IMR-90 (cell line): Measurements from ENCODE around the gene CA11. TPM values are rescaled to one million over a fixed set of nuclear protein-coding genes. Genes with fewer than 3 reads are reported as not detected.
"Not testable (repeated sequence)": the region's sequence is repeated elsewhere in the genome, so short reads cannot be mapped to it uniquely, and the experiment has no call there.

Source experiments
- ATAC-seq: fragments of 200-7000 bp; cut with Tn5 transposase; 2 replicates; pipeline ENCODE4 v1.9.1; 2020; ENCODE audit warnings: low read depth, mild to moderate bottlenecking, moderate library complexity
- BruUV-seq: library from RNA; stranded (reverse); fragments of 400-500 nt; replicated peaks from 2 replicates; lab custom pipeline; 2021; lab: Mats Ljungman, UMichigan
- CTCF ChIA-PET: fragments of 300-600 bp; formaldehyde crosslinking; extraction: SDS; loops from one replicate; lab custom pipeline; 2021; ENCODE audit warnings: antibody characterized with exemption; lab: Yijun Ruan, JAX
- POLR2A ChIA-PET: fragments of 300-600 bp; sonication (Branson Sonifier 250); formaldehyde crosslinking; loops from one replicate; lab custom pipeline; 2022; ENCODE audit warnings: antibody characterized with exemption; ENCODE audit not compliant: unreplicated experiment; lab: Charles Lee
- DNase-seq: peaks from one replicate; pipeline ENCODE4 v3.0.0; 2013
- H2AFZ ChIP-seq: replicated peaks from 2 replicates; pipeline ENCODE3; 2013; ENCODE audit warnings: low read length, mild to moderate bottlenecking; ENCODE audit not compliant: poor library complexity
- H2AK5ac ChIP-seq: 2 replicates; pipeline ENCODE4 v1.6.1; 2013; ENCODE audit warnings: low read depth, low read length, inconsistent platforms
- H2AK9ac ChIP-seq: replicated peaks from 2 replicates; pipeline ENCODE3; 2013; ENCODE audit warnings: mild to moderate bottlenecking, low read depth, low read length, moderate library complexity; ENCODE audit not compliant: poor library complexity
- H2BK120ac ChIP-seq: 2 replicates; pipeline ENCODE4 v1.6.1; 2013; ENCODE audit warnings: low read depth, low read length, inconsistent platforms
- H2BK15ac ChIP-seq: 3 replicates; pipeline ENCODE4 v1.6.1; 2013; ENCODE audit warnings: low read depth, low read length, inconsistent platforms
- H2BK20ac ChIP-seq: 2 replicates; pipeline ENCODE4 v1.6.1; 2013; ENCODE audit warnings: low read depth, mild to moderate bottlenecking, inconsistent platforms, low read length, moderate library complexity
- H2BK5ac ChIP-seq: 2 replicates; pipeline ENCODE4 v1.6.1; 2013; ENCODE audit warnings: mild to moderate bottlenecking, low read depth, low read length, inconsistent platforms; ENCODE audit not compliant: poor library complexity, severe bottlenecking
- H3K14ac ChIP-seq: replicated peaks from 2 replicates; pipeline ENCODE4 v1.6.1; 2013; ENCODE audit warnings: low read depth, low read length, inconsistent platforms
- H3K18ac ChIP-seq: 2 replicates; pipeline ENCODE4 v1.6.1; 2013; ENCODE audit warnings: low read depth, low read length, control low read depth
- H3K23ac ChIP-seq: 2 replicates; pipeline ENCODE4 v1.6.1; 2013; ENCODE audit warnings: low read depth, low read length, inconsistent platforms
- H3K27ac ChIP-seq: 2 replicates; pipeline ENCODE4 v1.5.1; 2013; ENCODE audit warnings: mild to moderate bottlenecking, control low read depth, low read length; ENCODE audit not compliant: insufficient read depth
- H3K27me3 ChIP-seq: 2 replicates; pipeline ENCODE4 v1.6.1; 2013; ENCODE audit warnings: low read length; ENCODE audit not compliant: control insufficient read depth, insufficient read depth
- H3K36me3 ChIP-seq: 2 replicates; pipeline ENCODE4 v1.6.1; 2013; ENCODE audit warnings: low read length, mixed read lengths; ENCODE audit not compliant: control insufficient read depth, insufficient read depth
- H3K4ac ChIP-seq: 2 replicates; pipeline ENCODE4 v1.6.1; 2013; ENCODE audit warnings: low read depth, low read length, inconsistent platforms
- H3K4me1 ChIP-seq: 2 replicates; pipeline ENCODE4 v1.6.1; 2013; ENCODE audit warnings: low read length, mixed read lengths; ENCODE audit not compliant: control insufficient read depth, insufficient read depth
- H3K4me2 ChIP-seq: 2 replicates; pipeline ENCODE4 v1.6.1; 2013; ENCODE audit warnings: low read depth, mild to moderate bottlenecking, control low read depth, low read length, moderate library complexity
- H3K4me3 ChIP-seq: 2 replicates; pipeline ENCODE4 v1.5.1; 2013; ENCODE audit warnings: low read depth, mild to moderate bottlenecking, control low read depth, low read length, moderate library complexity; ENCODE audit not compliant: insufficient read depth
- H3K56ac ChIP-seq: 2 replicates; pipeline ENCODE4 v1.6.1; 2013; ENCODE audit warnings: low read length, inconsistent platforms; ENCODE audit not compliant: insufficient read depth; ENCODE audit errors: extremely low read depth
- H3K79me1 ChIP-seq, 2 experiments: 2 replicates each; pipeline ENCODE4 v1.6.1; 2013; ENCODE audit warnings: low read length in 2 of 2, inconsistent platforms in 1 of 2, low read depth in 1 of 2
- H3K9ac ChIP-seq: 2 replicates; pipeline ENCODE4 v1.6.1; 2013; ENCODE audit warnings: low read depth, low read length, control low read depth
- H3K9me1 ChIP-seq: 2 replicates; pipeline ENCODE4 v1.6.1; 2013; ENCODE audit warnings: low read length, inconsistent platforms; ENCODE audit not compliant: insufficient read depth
- H3K9me3 ChIP-seq: 2 replicates; pipeline ENCODE4 v1.6.1; 2013; ENCODE audit warnings: low read length; ENCODE audit not compliant: control insufficient read depth, insufficient read depth
- H4K20me1 ChIP-seq: 2 replicates; pipeline ENCODE4 v1.6.1; 2013; ENCODE audit warnings: low read length, inconsistent platforms; ENCODE audit not compliant: insufficient read depth
- H4K5ac ChIP-seq: 2 replicates; pipeline ENCODE4 v1.6.1; 2013; ENCODE audit warnings: mild to moderate bottlenecking, low read depth, low read length, control low read depth
- H4K8ac ChIP-seq, 2 experiments: 2 replicates each; pipeline ENCODE4 v1.6.1; 2013; ENCODE audit warnings: low read depth in 2 of 2, low read length in 2 of 2, control low read depth in 1 of 2, inconsistent platforms in 1 of 2
- H4K91ac ChIP-seq: 2 replicates; pipeline ENCODE4 v1.6.1; 2013; ENCODE audit warnings: low read depth, low read length, inconsistent platforms; ENCODE audit not compliant: insufficient read depth
- WGBS, 2 experiments: methylation state at CpG; one replicate each; pipeline versions ENCODE4 v1.1.5 to v1.1.7; 2013; ENCODE audit warnings: missing lambda C conversion rate in 2 of 2; ENCODE audit not compliant: insufficient read length in 1 of 2; ENCODE audit errors: extremely low coverage in 2 of 2; 5-methylcytosine and 5-hydroxymethylcytosine counted together
- dilution Hi-C: fragments of 300-500 bp; cut with HindIII; formaldehyde crosslinking; loops from one replicate; pipeline ENCODE4 v1.14.3; 2018; ENCODE audit warnings: low sequenced_read_pairs; ENCODE audit not compliant: unreplicated experiment
- in situ Hi-C: fragments of 300-500 bp; cut with MboI; formaldehyde crosslinking; loops from 3 replicates; pipeline ENCODE4 v1.14.3; 2019; ENCODE audit warnings: low sequenced_read_pairs, inconsistent platforms, mixed read lengths
- intact Hi-C: fragments of 100-400 bp; cut with micrococcal nuclease; formaldehyde crosslinking; loops from 2 replicates; pipeline ENCODE4 v1.10.0; 2022
- polyA plus RNA-seq, 3 experiments: library from polyadenylated mRNA; depleted of rRNA; stranded (reverse); fragments of >200 nt; gene quantifications; 2 replicates each; pipeline ENCODE4 v1.2.3, GENCODE V29; 2012; ENCODE audit warnings: low replicate concordance in 1 of 3
- total RNA-seq: library from RNA; depleted of rRNA; stranded (reverse); fragments of >200 nt; gene quantifications from 2 replicates; pipeline ENCODE4 v1.2.3, GENCODE V29; 2012

The CA11 gene
- total and polyA plus RNA-seq, 2 of the 4 experiments (the other 2 are of a cell fraction), result 1.3 to 2.9 TPM

GRCh38 chr19:48686637-48687036 lies 40.6 kb upstream of the CA11 start:
- H2BK120ac ChIP-seq, H2BK20ac ChIP-seq, H3K4me2 ChIP-seq, H3K23ac ChIP-seq, CTCF ChIA-PET, H3K4me3 ChIP-seq, H2AFZ ChIP-seq, H3K36me3 ChIP-seq, H3K79me1 ChIP-seq, H3K4me1 ChIP-seq, intact Hi-C loops, H4K5ac ChIP-seq, H3K14ac ChIP-seq, H2BK15ac ChIP-seq, H2AK5ac ChIP-seq, BruUV-seq, H4K20me1 ChIP-seq, H2AK9ac ChIP-seq, H2BK5ac ChIP-seq, ATAC-seq, H3K18ac ChIP-seq, H3K27me3 ChIP-seq, in situ Hi-C loops, H4K91ac ChIP-seq, POLR2A ChIA-PET, DNase-seq, H3K27ac ChIP-seq, H3K56ac ChIP-seq, H3K4ac ChIP-seq, H3K9me1 ChIP-seq, H3K9ac ChIP-seq, H3K9me3 ChIP-seq, H4K8ac ChIP-seq, dilution Hi-C loops: not testable (repeated sequence)
- 100% methylated on average over 1 of the region's 7 CpGs; no CpG with 5 or more reads in 1 of the 2 experiments for WGBS, 2 experiments
